Eye (tissue), 1 donor: Measurements from ENCODE around the gene LIMS4.
"Not testable (repeated sequence)": the region's sequence is repeated elsewhere in the genome, so short reads cannot be mapped to it uniquely, and the experiment has no call there.

Source experiments
- DNase-seq: peaks from one replicate; pipeline ENCODE4 v3.0.0-alpha.2; 2015

Gene LIMS4

GRCh38 chr2:110472171-110473058 lies at the start of gene LIMS4:
LIMS4 (minus strand) TSS chr2:110472816; CDS start chr2:110472778, 38 bp downstream.
- DNase-seq = not testable (repeated sequence)

GRCh38 chr2:110499755-110500377 lies 27.2 kb upstream of the LIMS4 start:
- DNase-seq = not testable (repeated sequence)

GRCh38 chr2:110496027-110496426 lies 23.4 kb upstream of the LIMS4 start:
- not testable (repeated sequence) for DNase-seq

- DNase-seq = not testable (repeated sequence)
Observed at GRCh38 chr2:110494488-110494887, 21.9 kb upstream of the LIMS4 start.

GRCh38 chr2:110488991-110489390 lies 16.4 kb upstream of the LIMS4 start:
- DNase-seq = not testable (repeated sequence)

GRCh38 chr2:110482697-110483096 lies 10.1 kb upstream of the LIMS4 start:
- DNase-seq = not testable (repeated sequence)

- not testable (repeated sequence) for DNase-seq
Observed at GRCh38 chr2:110481200-110481599, 8.6 kb upstream of the LIMS4 start.

- DNase-seq = not testable (repeated sequence)
Observed at GRCh38 chr2:110480084-110480483, 7.5 kb upstream of the LIMS4 start.

- DNase-seq = not testable (repeated sequence)
Observed at GRCh38 chr2:110477370-110477769, 4.8 kb upstream of the LIMS4 start.

- not testable (repeated sequence) for DNase-seq
Observed at GRCh38 chr2:110476952-110477351, 4.3 kb upstream of the LIMS4 start.

GRCh38 chr2:110475627-110476359 lies 3.2 kb upstream of the LIMS4 start:
- not testable (repeated sequence) for DNase-seq

GRCh38 chr2:110474898-110475297 lies 2.3 kb upstream of the LIMS4 start:
- not testable (repeated sequence) for DNase-seq

- not testable (repeated sequence) for DNase-seq
Observed at GRCh38 chr2:110473059-110473358, 393 bp upstream of the LIMS4 start.

- not testable (repeated sequence) for DNase-seq
Observed at GRCh38 chr2:110468921-110469320, 3.7 kb downstream of the LIMS4 start.

- not testable (repeated sequence) for DNase-seq
Observed at GRCh38 chr2:110465312-110465711, 7.3 kb downstream of the LIMS4 start.

GRCh38 chr2:110462458-110462857 lies 10.2 kb downstream of the LIMS4 start:
- not testable (repeated sequence) for DNase-seq

GRCh38 chr2:110460318-110460717 lies 12.3 kb downstream of the LIMS4 start:
- not testable (repeated sequence) for DNase-seq

GRCh38 chr2:110457214-110457590 lies 15.4 kb downstream of the LIMS4 start:
- DNase-seq = not testable (repeated sequence)

- not testable (repeated sequence) for DNase-seq
Observed at GRCh38 chr2:110456291-110457213, 16.1 kb downstream of the LIMS4 start.

GRCh38 chr2:110455080-110455670 lies 17.4 kb downstream of the LIMS4 start:
- DNase-seq = not testable (repeated sequence)

- DNase-seq = not testable (repeated sequence)
Observed at GRCh38 chr2:110450951-110451350, 21.7 kb downstream of the LIMS4 start.
